ENCODE measurements around the gene ICA1.

GRCh38 chr7:8197994-8198698 is 63.8 kb downstream of the ICA1 start:
- TF ChIP-seq EZH2 (IDR thresholded peaks at IDR 0.05; ENCODE audit: low read depth, unreplicated experiment): no peak
- TF ChIP-seq CTCF (conservative IDR thresholded peaks at IDR 0.05; ENCODE audit: low read depth in 2 of 2): no peak
- TF ChIP-seq REST (IDR thresholded peaks at IDR 0.05; ENCODE audit: unreplicated experiment): no peak
- TF ChIP-seq CREB1 (CRISPR knock-in tag; IDR thresholded peaks at IDR 0.05; ENCODE audit: low read depth): no peak
- TF ChIP-seq JUNB (IDR thresholded peaks at IDR 0.05; ENCODE audit: unreplicated experiment): no peak
- TF ChIP-seq POLR2AphosphoS5 (IDR thresholded peaks at IDR 0.05; ENCODE audit: low read depth): no peak
- TF ChIP-seq EZH2phosphoT487 (IDR thresholded peaks at IDR 0.05; ENCODE audit: unreplicated experiment): no peak
- no peak for TF ChIP-seq NANOG (IDR thresholded peaks at IDR 0.05; ENCODE audit: borderline replicate concordance)
- TF ChIP-seq STAT1 (IDR thresholded peaks at IDR 0.05; ENCODE audit: unreplicated experiment): no peak
- no peak for TF ChIP-seq ZNF331 (CRISPR knock-in tag; IDR thresholded peaks at IDR 0.05; ENCODE audit: low read depth)
- TF ChIP-seq, protein P1, sequence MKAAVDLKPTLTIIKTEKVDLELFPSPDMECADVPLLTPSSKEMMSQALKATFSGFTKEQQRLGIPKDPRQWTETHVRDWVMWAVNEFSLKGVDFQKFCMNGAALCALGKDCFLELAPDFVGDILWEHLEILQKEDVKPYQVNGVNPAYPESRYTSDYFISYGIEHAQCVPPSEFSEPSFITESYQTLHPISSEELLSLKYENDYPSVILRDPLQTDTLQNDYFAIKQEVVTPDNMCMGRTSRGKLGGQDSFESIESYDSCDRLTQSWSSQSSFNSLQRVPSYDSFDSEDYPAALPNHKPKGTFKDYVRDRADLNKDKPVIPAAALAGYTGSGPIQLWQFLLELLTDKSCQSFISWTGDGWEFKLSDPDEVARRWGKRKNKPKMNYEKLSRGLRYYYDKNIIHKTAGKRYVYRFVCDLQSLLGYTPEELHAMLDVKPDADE (IDR thresholded peaks at IDR 0.05): no peak
- TF ChIP-seq ZNF462 (CRISPR knock-in tag; IDR thresholded peaks at IDR 0.05): no peak
- no peak for TF ChIP-seq ZNF114 (CRISPR knock-in tag; IDR thresholded peaks at IDR 0.05)
